ENCODE measurements around the gene ERBIN. TPM values are rescaled to one million over a fixed set of nuclear protein-coding genes. Genes with fewer than 3 reads are reported as not detected.

ERBIN gene
- total and polyA plus RNA-seq, 5 donors from 2014 or later = 21.5 to 114 (median 39.3) TPM

- peaks cover 47 to 85% (median 63%) of the 10 kb centered on the region in 4 donors for H3K4me1 Mint-ChIP-seq
- H3K27me3 ChIP-seq (ENCODE audit: control insufficient read depth, insufficient read depth, low read length) = no peaks in the 10 kb centered on the region
- no peak overlapping the region for H3K4me3 ChIP-seq (ENCODE audit: low read depth, low read length)
- peaks cover 4% of the 10 kb centered on the region for H3K36me3 ChIP-seq (ENCODE audit: control insufficient read depth, insufficient read depth, low read length)
- H3K27me3 Mint-ChIP-seq = peaks cover 7% of the 10 kb centered on the region
- peak overlapping the region in 2 of 3 donors; percentile 20 to 47 for H3K27ac Mint-ChIP-seq
- DNase-seq (no peak), ATAC-seq (ENCODE audit: low read depth in 2 of 2) (no peak)
- H3K9me3 Mint-ChIP-seq = peaks cover 0 to 1% (median 0%) of the 10 kb centered on the region in 7 donors
- H3K4me3 Mint-ChIP-seq = peak overlapping the region in 1 of 4 donors; percentile 14
- no peaks in the 10 kb centered on the region for H3K9me3 ChIP-seq (ENCODE audit: control insufficient read depth in 2 of 2, low read length in 2 of 2)
- H3K4me1 ChIP-seq (ENCODE audit: control insufficient read depth, insufficient read depth, low read length, poor library complexity, severe bottlenecking) = peaks cover 16% of the 10 kb centered on the region
- peaks cover 12% of the 10 kb centered on the region for H3K36me3 Mint-ChIP-seq
- no peak overlapping the region for H3K27ac ChIP-seq (ENCODE audit: insufficient read depth, low read length, poor library complexity, severe bottlenecking)
Observed at GRCh38 chr5:65982635-65983034, 56.3 kb downstream of the ERBIN start.

GRCh38 chr5:65984098-65984885 is 57.9 kb downstream of the ERBIN start:
- Mint-ChIP-seq H3K27ac (peak overlapping the region in 2 of 3 donors; percentile 8 to 82), H3K9me3 (peaks cover 0 to 1% (median 0%) of the 10 kb centered on the region in 7 donors), H3K4me1 (peaks cover 41 to 76% (median 55%) of the 10 kb centered on the region in 4 donors), H3K27me3 (peaks cover 7% of the 10 kb centered on the region), H3K36me3 (peaks cover 8% of the 10 kb centered on the region), H3K4me3 (peak overlapping the region in 1 of 4 donors; percentile 15)
- Histone ChIP-seq H3K4me1 (ENCODE audit: control insufficient read depth, insufficient read depth, low read length, poor library complexity, severe bottlenecking) (peaks cover 16% of the 10 kb centered on the region), H3K36me3 (ENCODE audit: control insufficient read depth, insufficient read depth, low read length) (peaks cover 10% of the 10 kb centered on the region), H3K27ac (ENCODE audit: insufficient read depth, low read length, poor library complexity, severe bottlenecking) (no peak overlapping the region), H3K4me3 (ENCODE audit: low read depth, low read length) (no peak overlapping the region), H3K9me3 (ENCODE audit: control insufficient read depth in 2 of 2, low read length in 2 of 2) (no peaks in the 10 kb centered on the region), H3K27me3 (ENCODE audit: control insufficient read depth, insufficient read depth, low read length) (no peaks in the 10 kb centered on the region)
- DNase-seq (no peak), ATAC-seq (ENCODE audit: low read depth in 2 of 2) (no peak)

GRCh38 chr5:65986050-65986451 is 59.7 kb downstream of the ERBIN start:
- H3K9me3 ChIP-seq (ENCODE audit: control insufficient read depth in 2 of 2, low read length in 2 of 2) = no peaks in the 10 kb centered on the region
- peak overlapping the region in 2 of 4 donors; percentile 1 to 5 for H3K4me3 Mint-ChIP-seq
- H3K4me3 ChIP-seq (ENCODE audit: low read depth, low read length) = no peak overlapping the region
- DNase-seq = no peak
- no peaks in the 10 kb centered on the region for H3K9me3 Mint-ChIP-seq
- no peak for ATAC-seq (ENCODE audit: low read depth in 2 of 2)
- peaks cover 15% of the 10 kb centered on the region for H3K36me3 ChIP-seq (ENCODE audit: control insufficient read depth, insufficient read depth, low read length)
- no peaks in the 10 kb centered on the region for H3K27me3 ChIP-seq (ENCODE audit: control insufficient read depth, insufficient read depth, low read length)
- peaks cover 9% of the 10 kb centered on the region for H3K4me1 ChIP-seq (ENCODE audit: control insufficient read depth, insufficient read depth, low read length, poor library complexity, severe bottlenecking)
- H3K27ac ChIP-seq (ENCODE audit: insufficient read depth, low read length, poor library complexity, severe bottlenecking) = no peak overlapping the region
- H3K27ac Mint-ChIP-seq = peak overlapping the region in 2 of 3 donors; percentile 46 to 88
- peaks cover 7% of the 10 kb centered on the region for H3K27me3 Mint-ChIP-seq
- H3K4me1 Mint-ChIP-seq = peaks cover 31 to 69% (median 48%) of the 10 kb centered on the region in 4 donors
- peaks cover 9% of the 10 kb centered on the region for H3K36me3 Mint-ChIP-seq

- Mint-ChIP-seq H3K4me1 (peaks cover 25 to 63% (median 42%) of the 10 kb centered on the region in 4 donors), H3K36me3 (peaks cover 9% of the 10 kb centered on the region)
- no peak overlapping the region for H3K27ac ChIP-seq (ENCODE audit: insufficient read depth, low read length, poor library complexity, severe bottlenecking)
Observed at GRCh38 chr5:65986796-65987195, 60.4 kb downstream of the ERBIN start.

GRCh38 chr5:65987982-65988381 is 61.6 kb downstream of the ERBIN start:
- no peak overlapping the region for H3K27ac Mint-ChIP-seq
- no peaks in the 10 kb centered on the region for H3K27me3 ChIP-seq (ENCODE audit: control insufficient read depth, insufficient read depth, low read length)
- no peak for ATAC-seq (ENCODE audit: low read depth in 2 of 2)
- H3K4me3 Mint-ChIP-seq = no peak overlapping the region
- peaks cover 8% of the 10 kb centered on the region for H3K4me1 ChIP-seq (ENCODE audit: control insufficient read depth, insufficient read depth, low read length, poor library complexity, severe bottlenecking)
- no peak for DNase-seq
- no peaks in the 10 kb centered on the region for H3K9me3 Mint-ChIP-seq
- H3K4me3 ChIP-seq (ENCODE audit: low read depth, low read length) = no peak overlapping the region
- H3K36me3 ChIP-seq (ENCODE audit: control insufficient read depth, insufficient read depth, low read length) = peaks cover 27% of the 10 kb centered on the region
- H3K27me3 Mint-ChIP-seq = peaks cover 7% of the 10 kb centered on the region
- peaks cover 14% of the 10 kb centered on the region for H3K36me3 Mint-ChIP-seq
- peaks cover 21 to 53% (median 38%) of the 10 kb centered on the region in 4 donors for H3K4me1 Mint-ChIP-seq
- H3K9me3 ChIP-seq (ENCODE audit: control insufficient read depth in 2 of 2, low read length in 2 of 2) = no peaks in the 10 kb centered on the region
- H3K27ac ChIP-seq (ENCODE audit: insufficient read depth, low read length, poor library complexity, severe bottlenecking) = no peak overlapping the region

More at GRCh38 chr5:65986796-65987195, 60.4 kb downstream of the ERBIN start:
- H3K27me3 Mint-ChIP-seq = peaks cover 7% of the 10 kb centered on the region
- Histone ChIP-seq H3K27me3 (ENCODE audit: control insufficient read depth, insufficient read depth, low read length) (no peaks in the 10 kb centered on the region), H3K9me3 (ENCODE audit: control insufficient read depth in 2 of 2, low read length in 2 of 2) (no peaks in the 10 kb centered on the region), H3K4me1 (ENCODE audit: control insufficient read depth, insufficient read depth, low read length, poor library complexity, severe bottlenecking) (peaks cover 8% of the 10 kb centered on the region), H3K4me3 (ENCODE audit: low read depth, low read length) (no peak overlapping the region), H3K36me3 (ENCODE audit: control insufficient read depth, insufficient read depth, low read length) (peaks cover 18% of the 10 kb centered on the region)
- ATAC-seq (ENCODE audit: low read depth in 2 of 2) = no peak
- no peaks in the 10 kb centered on the region for H3K9me3 Mint-ChIP-seq
- no peak overlapping the region for H3K27ac Mint-ChIP-seq
- no peak overlapping the region for H3K4me3 Mint-ChIP-seq
- DNase-seq = no peak

DNA sequence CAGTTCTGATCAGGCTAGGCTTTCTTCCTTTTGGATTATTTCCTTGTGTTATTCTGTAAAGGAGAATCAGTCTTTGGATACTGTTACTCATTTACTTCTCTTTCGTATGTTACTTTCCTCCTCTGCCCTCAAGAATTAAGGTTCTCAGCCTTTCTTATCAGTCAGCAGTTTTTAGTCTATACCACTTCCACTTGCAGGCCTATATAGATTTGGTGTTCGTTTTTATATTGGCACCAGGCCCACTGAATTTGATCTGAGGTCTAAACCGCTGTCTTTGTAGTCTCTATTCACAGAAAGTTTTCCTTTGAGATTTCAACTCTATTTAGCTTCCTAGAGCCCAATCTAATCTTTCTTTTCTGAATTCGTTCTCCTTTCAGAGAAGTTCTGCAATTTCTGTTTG is 62.8 kb downstream of the ERBIN start:
- H3K27ac Mint-ChIP-seq = peak overlapping the region; percentile 48 to 88 (median 66)
- Histone ChIP-seq H3K36me3 (ENCODE audit: control insufficient read depth, insufficient read depth, low read length) (peaks cover 33% of the 10 kb centered on the region), H3K9me3 (ENCODE audit: control insufficient read depth in 2 of 2, low read length in 2 of 2) (no peaks in the 10 kb centered on the region), H3K27ac (ENCODE audit: insufficient read depth, low read length, poor library complexity, severe bottlenecking) (no peak overlapping the region), H3K27me3 (ENCODE audit: control insufficient read depth, insufficient read depth, low read length) (no peaks in the 10 kb centered on the region), H3K4me1 (ENCODE audit: control insufficient read depth, insufficient read depth, low read length, poor library complexity, severe bottlenecking) (peaks cover 5% of the 10 kb centered on the region), H3K4me3 (ENCODE audit: low read depth, low read length) (no peak overlapping the region)
- H3K4me1 Mint-ChIP-seq = peaks cover 19 to 49% (median 36%) of the 10 kb centered on the region in 4 donors
- ATAC-seq (ENCODE audit: low read depth in 2 of 2) (no peak), DNase-seq (no peak)
- H3K4me3 Mint-ChIP-seq = peak overlapping the region in 1 of 4 donors; percentile 21
- no peaks in the 10 kb centered on the region for H3K9me3 Mint-ChIP-seq
- H3K36me3 Mint-ChIP-seq = peaks cover 17% of the 10 kb centered on the region
- H3K27me3 Mint-ChIP-seq = peaks cover 4% of the 10 kb centered on the region

- H3K36me3 ChIP-seq (ENCODE audit: control insufficient read depth, insufficient read depth, low read length) = peaks cover 53% of the 10 kb centered on the region
- peaks cover 4 to 39% (median 25%) of the 10 kb centered on the region in 4 donors for H3K4me1 Mint-ChIP-seq
Observed at GRCh38 chr5:65992630-65993029, 66.3 kb downstream of the ERBIN start.

More at GRCh38 chr5:65992630-65993029, 66.3 kb downstream of the ERBIN start:
- DNase-seq (no peak), ATAC-seq (ENCODE audit: low read depth in 2 of 2) (no peak)
- Mint-ChIP-seq H3K9me3 (no peaks in the 10 kb centered on the region), H3K36me3 (peaks cover 33% of the 10 kb centered on the region), H3K27me3 (no peaks in the 10 kb centered on the region), H3K27ac (no peak overlapping the region), H3K4me3 (no peak overlapping the region)
- no peaks in the 10 kb centered on the region for H3K4me1 ChIP-seq (ENCODE audit: control insufficient read depth, insufficient read depth, low read length, poor library complexity, severe bottlenecking)
- H3K9me3 ChIP-seq (ENCODE audit: control insufficient read depth in 2 of 2, low read length in 2 of 2) = no peaks in the 10 kb centered on the region
- H3K27me3 ChIP-seq (ENCODE audit: control insufficient read depth, insufficient read depth, low read length) = no peaks in the 10 kb centered on the region
- no peak overlapping the region for H3K27ac ChIP-seq (ENCODE audit: insufficient read depth, low read length, poor library complexity, severe bottlenecking)
- no peak overlapping the region for H3K4me3 ChIP-seq (ENCODE audit: low read depth, low read length)
